Ishikawa (cell line): ENCODE results near the gene ZNF280C.

Experiments
- CEBPB ChIP-seq: IDR thresholded peaks from 2 replicates; pipeline ENCODE4 v1.6.1; 2012
- EGR1 ChIP-seq: IDR thresholded peaks from 2 replicates; pipeline ENCODE4 v1.6.1; 2012
- EP300 ChIP-seq: IDR thresholded peaks from 2 replicates; pipeline ENCODE4 v1.6.1; 2012; ENCODE audit warnings: borderline replicate concordance
- FOXM1 ChIP-seq: IDR thresholded peaks from 2 replicates; pipeline ENCODE4 v1.6.1; 2012; ENCODE audit warnings: low read depth, borderline replicate concordance
- MAX ChIP-seq: IDR thresholded peaks from 2 replicates; pipeline ENCODE4 v1.6.1; 2012
- RAD21 ChIP-seq: IDR thresholded peaks from 2 replicates; pipeline ENCODE4 v1.6.1; 2012; ENCODE audit warnings: low read depth
- REST ChIP-seq: IDR thresholded peaks from 2 replicates; pipeline ENCODE4 v1.6.1; 2012; ENCODE audit warnings: low read depth, mild to moderate bottlenecking
- TAF1 ChIP-seq: IDR thresholded peaks from 2 replicates; pipeline ENCODE4 v1.6.1; 2012; ENCODE audit warnings: low read depth, mild to moderate bottlenecking
- TEAD4 ChIP-seq: IDR thresholded peaks from 2 replicates; pipeline ENCODE4 v1.6.1; 2012
- YY1 ChIP-seq: IDR thresholded peaks from 2 replicates; pipeline ENCODE4 v1.6.1; 2012; ENCODE audit warnings: low read depth
- ZBTB7A ChIP-seq: IDR thresholded peaks from 2 replicates; pipeline ENCODE4 v1.6.1; 2012; ENCODE audit warnings: low read depth

DNA sequence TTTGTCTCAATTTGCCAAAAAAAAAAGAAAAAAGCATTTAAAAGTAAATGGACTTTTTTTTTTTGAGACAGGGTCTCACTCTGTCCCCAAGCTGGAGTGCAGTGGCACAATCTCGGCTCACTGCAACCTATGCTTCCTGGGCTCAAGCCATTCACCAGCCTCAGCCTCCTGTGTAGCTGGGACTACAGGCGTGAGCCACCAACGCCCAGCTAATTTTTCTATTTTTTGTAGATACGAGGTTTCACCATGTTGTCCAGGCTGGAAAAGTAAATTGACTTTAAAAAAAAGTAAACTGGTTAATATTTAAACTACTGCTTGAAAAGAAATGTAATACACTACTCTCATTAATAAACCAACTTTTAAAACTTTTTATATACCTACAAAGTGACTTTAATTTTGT lies 108.9 kb downstream of the ZNF280C start:
- TF ChIP-seq RAD21, result no peak
- TF ChIP-seq EP300, result no peak
- TF ChIP-seq MAX, result no peak
- no peak for TF ChIP-seq TAF1
- TF ChIP-seq REST, result no peak
- no peak for TF ChIP-seq CEBPB
- TF ChIP-seq YY1, result no peak
- no peak for TF ChIP-seq EGR1
- TF ChIP-seq TEAD4, result no peak
- no peak for TF ChIP-seq FOXM1
- no peak for TF ChIP-seq ZBTB7A
